T-cell (primary cell): ENCODE results near the gene CARTPT. TPM values are rescaled to one million over a fixed set of nuclear protein-coding genes. Genes with fewer than 3 reads are reported as not detected.

Experiments
- ATAC-seq, 4 experiments: fragments of 200-7000 bp in 3 of 4; fragments of 150-1000 bp in 1 of 4; cut with Tn5 transposase; replicated peaks in 1 of 4; 1 replicate in 3 of 4; 2 replicates in 1 of 4; pipeline ENCODE4 v1.10.0; 2021; ENCODE audit warnings: moderate library complexity in 3 of 4, mild to moderate bottlenecking in 2 of 4, moderate number of reproducible peaks in 1 of 4
- CTCF ChIA-PET, 2 donors: fragments of 300-600 bp; sonication (Branson Sonifier 250); formaldehyde crosslinking; loops; one replicate each; lab custom pipeline; 2022; ENCODE audit warnings: antibody characterized with exemption in 2 of 2; lab: Charles Lee
- POLR2A ChIA-PET, 2 donors: fragments of 300-600 bp; sonication (Branson Sonifier 250); formaldehyde crosslinking; loops; one replicate each; lab custom pipeline; 2022; ENCODE audit warnings: antibody characterized with exemption in 2 of 2; lab: Charles Lee
- DNase-seq, 35 experiments: peaks; one replicate each; pipeline versions ENCODE4 v3.0.0 to v3.0.0-alpha.2; 2013 to 2023
- H3K27ac ChIP-seq: one replicate; pipeline ENCODE4 v1.5.1; 2013; ENCODE audit warnings: low read length
- H3K27me3 ChIP-seq, 2 experiments: replicated peaks in 1 of 2; 1 replicate in 1 of 2; 2 replicates in 1 of 2; pipeline versions ENCODE4 v1.6.1 to v1.7.0; 2013; ENCODE audit warnings: low read length in 1 of 2, mixed read lengths in 1 of 2; ENCODE audit not compliant: control insufficient read depth in 2 of 2, insufficient read depth in 2 of 2; ENCODE audit errors: extremely low read depth in 1 of 2
- H3K36me3 ChIP-seq, 2 donors: 1 replicate in 1 of 2; 2 replicates in 1 of 2; pipeline versions ENCODE4 v1.6.1 to v1.7.0; 2013; ENCODE audit warnings: low read length in 1 of 2; ENCODE audit not compliant: control insufficient read depth in 2 of 2, insufficient read depth in 1 of 2; ENCODE audit errors: extremely low read depth in 1 of 2
- H3K4me1 ChIP-seq, 2 experiments: 1 replicate in 1 of 2; 2 replicates in 1 of 2; pipeline versions ENCODE4 v1.6.1 to v1.7.0; 2013; ENCODE audit warnings: low read length in 2 of 2, mixed read lengths in 1 of 2; ENCODE audit not compliant: insufficient read depth in 2 of 2, control insufficient read depth in 1 of 2; ENCODE audit errors: extremely low read depth in 1 of 2
- H3K4me3 ChIP-seq, 2 donors: 1 replicate in 1 of 2; 2 replicates in 1 of 2; pipeline versions ENCODE4 v1.5.1 to v1.7.0; 2013; ENCODE audit warnings: mild to moderate bottlenecking in 2 of 2, low read length in 1 of 2, moderate library complexity in 1 of 2; ENCODE audit not compliant: control insufficient read depth in 1 of 2; ENCODE audit errors: extremely low read depth in 1 of 2
- H3K9me3 ChIP-seq: 2 replicates; pipeline ENCODE4 v1.7.0; 2013
- H3K27ac Mint-ChIP-seq, 2 donors: one replicate each; pipeline ENCODE4 v1.8.0; 2020 to 2021; ENCODE audit warnings: mild to moderate bottlenecking in 2 of 2, mixed read lengths in 2 of 2
- H3K27me3 Mint-ChIP-seq, 2 donors: one replicate each; pipeline ENCODE4 v1.8.0; 2021 to 2022; ENCODE audit warnings: mixed read lengths in 2 of 2
- H3K36me3 Mint-ChIP-seq: one replicate; pipeline ENCODE4 v1.8.0; 2021; ENCODE audit warnings: mixed read lengths
- H3K4me1 Mint-ChIP-seq, 3 donors: one replicate each; pipeline ENCODE4 v1.8.0; 2020 to 2022; ENCODE audit warnings: mixed read lengths in 3 of 3, mild to moderate bottlenecking in 1 of 3
- H3K4me3 Mint-ChIP-seq, 3 donors: one replicate each; pipeline ENCODE4 v1.8.0; 2020 to 2022; ENCODE audit warnings: mild to moderate bottlenecking in 3 of 3, mixed read lengths in 3 of 3, moderate library complexity in 3 of 3
- H3K9me3 Mint-ChIP-seq, 3 donors: one replicate each; pipeline ENCODE4 v1.8.0; 2020 to 2022; ENCODE audit warnings: mixed read lengths in 3 of 3
- WGBS: methylation state at CpG from one replicate; pipeline ENCODE4 v1.1.5; 2013; ENCODE audit warnings: missing lambda C conversion rate; ENCODE audit not compliant: insufficient coverage; 5-methylcytosine and 5-hydroxymethylcytosine counted together
- total RNA-seq, 35 experiments: library from RNA in 6 of 35; stranded (reverse) in 6 of 35; fragments of 120-200 nt in 1 of 35; gene quantifications; one replicate each; pipeline versions ENCODE4 v1.2.1 to v1.2.4 and lab custom pipeline; 2013 to 2026

The CARTPT gene
- total RNA-seq, 5 donors from 2014 or later (not counting 1 experiment from before 2014, with no cell fraction given): not detected

DNA sequence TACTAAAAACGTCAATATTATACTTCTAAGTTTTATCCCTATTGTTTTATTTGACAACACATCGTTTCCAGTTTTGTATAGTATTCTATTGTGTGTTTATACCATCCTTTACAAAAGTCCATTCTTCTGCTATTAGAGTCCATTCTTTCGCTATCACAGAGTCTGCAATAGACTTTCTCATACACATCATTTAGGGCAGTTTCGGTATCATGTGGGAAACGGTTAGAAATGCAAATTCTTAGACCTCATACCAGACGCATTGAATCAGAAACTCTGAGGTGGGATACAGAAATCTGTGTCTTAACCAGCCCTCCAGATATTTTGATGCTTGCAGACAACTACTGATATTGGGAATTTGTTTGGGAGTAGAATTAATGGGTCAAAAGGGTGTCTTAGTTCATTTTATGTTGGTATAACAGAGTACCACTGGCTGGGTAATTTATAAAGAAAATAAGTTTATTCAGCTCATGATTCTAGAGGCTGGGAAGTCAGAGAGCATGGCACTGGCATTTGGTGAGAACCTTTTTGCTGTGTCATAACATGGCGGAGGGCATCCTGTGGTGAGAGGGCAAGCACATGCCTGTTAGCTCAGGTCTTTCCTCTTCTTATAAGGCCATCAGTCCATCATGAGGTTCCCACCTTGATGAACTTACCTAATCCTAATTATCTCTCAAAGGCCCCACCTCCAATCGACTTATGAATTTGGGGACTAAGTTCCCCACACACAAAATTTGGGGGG, 21.1 kb downstream of the CARTPT start:
- Mint-ChIP-seq H3K27me3 (peaks cover 23 to 24% of the 10 kb centered on the region in 2 donors), H3K9me3 (peaks cover 0 to 11% (median 9%) of the 10 kb centered on the region in 3 donors), H3K36me3 (no peaks in the 10 kb centered on the region), H3K4me1 (no peaks in the 10 kb centered on the region), H3K4me3 (no peak overlapping the region), H3K27ac (no peak overlapping the region)
- Histone ChIP-seq H3K4me1 (no peaks in the 10 kb centered on the region), H3K27ac (no peak overlapping the region), H3K36me3 (no peaks in the 10 kb centered on the region), H3K27me3 (peaks cover 0 to 2% of the 10 kb centered on the region in 2 experiments), H3K9me3 (no peaks in the 10 kb centered on the region), H3K4me3 (no peak overlapping the region)
- no CpG with 5 or more reads among the region's 8 CpGs for WGBS
- CTCF ChIA-PET: no interaction called here
- ATAC-seq: no peak
- no peak for DNase-seq
- POLR2A ChIA-PET: interaction anchor here in 1 of 2 donors (0.6 kb wide), 1 partner anchor 1184 kb away, joined by 3 read pairs; no protein-coding TSS in a partner anchor

DNA sequence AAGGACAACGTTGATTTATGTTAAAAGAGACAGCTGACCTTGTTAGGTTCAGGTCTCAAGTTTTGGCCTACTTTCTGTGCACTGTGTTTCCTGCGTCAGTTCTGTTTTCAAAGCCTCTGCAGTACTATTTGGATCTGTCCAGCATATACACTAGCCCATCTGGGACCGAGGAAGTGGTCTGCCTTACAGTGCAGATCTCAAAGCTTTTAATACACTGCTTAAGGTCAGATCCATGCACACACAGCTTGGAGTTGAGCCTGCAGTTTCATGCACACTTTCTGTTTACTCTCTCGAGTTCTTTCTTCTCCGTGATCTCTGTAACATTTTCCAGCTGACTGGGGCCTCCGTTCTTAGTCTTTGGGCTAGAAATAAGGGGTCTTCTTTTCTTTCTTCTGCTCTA, 24.1 kb downstream of the CARTPT start:
- CTCF ChIA-PET: no interaction called here
- ATAC-seq: no peak
- no peaks in the 10 kb centered on the region for H3K36me3 Mint-ChIP-seq

DNA sequence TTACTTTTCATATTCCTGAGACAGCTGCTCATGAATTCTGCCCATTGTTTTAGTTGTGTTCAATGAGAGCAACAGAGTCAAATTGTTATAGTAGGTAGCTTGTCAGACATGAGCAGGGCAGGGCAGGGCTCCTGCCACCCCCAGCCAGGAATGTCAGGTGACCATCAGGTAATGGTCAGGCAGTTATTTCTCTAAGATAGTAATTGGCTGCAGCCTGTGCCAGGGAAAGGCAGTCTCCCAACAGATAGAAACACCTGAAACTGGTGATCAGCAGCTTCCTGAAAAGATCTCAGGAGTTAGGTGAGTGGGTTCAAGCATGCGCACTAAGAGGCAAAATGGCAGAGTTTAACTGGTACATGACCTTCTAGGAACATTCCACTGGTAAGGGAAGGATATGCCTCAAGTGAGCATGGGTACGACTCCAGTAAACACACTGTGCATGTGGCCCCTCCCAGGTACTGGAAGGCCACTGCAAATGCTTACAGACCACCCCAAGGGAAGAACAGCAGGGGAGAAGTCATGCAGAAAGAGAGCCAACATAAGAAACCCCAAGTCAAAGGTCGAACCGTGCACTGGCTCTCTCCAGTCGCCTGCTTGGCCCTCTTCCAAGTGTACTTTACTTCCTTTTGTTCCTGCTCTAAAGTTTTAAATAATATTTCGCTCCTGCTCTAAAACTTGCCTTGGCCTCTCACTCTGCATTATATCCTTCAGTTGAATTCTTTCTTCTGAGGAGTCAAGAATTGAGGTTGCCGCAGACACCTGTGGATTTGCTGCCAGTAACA, 25.1 kb downstream of the CARTPT start:
- ATAC-seq: no peak
- Mint-ChIP-seq H3K9me3 (peaks cover 0 to 11% (median 9%) of the 10 kb centered on the region in 3 donors), H3K4me3 (no peak overlapping the region), H3K4me1 (no peaks in the 10 kb centered on the region), H3K27me3 (peaks cover 11 to 12% of the 10 kb centered on the region in 2 donors), H3K27ac (no peak overlapping the region), H3K36me3 (no peaks in the 10 kb centered on the region)
- WGBS: 80% methylated on average over 3 of the region's 7 CpGs
- no peak overlapping the region for H3K4me3 ChIP-seq
- no peaks in the 10 kb centered on the region for H3K4me1 ChIP-seq
- H3K36me3 ChIP-seq: no peaks in the 10 kb centered on the region
- no peaks in the 10 kb centered on the region for H3K27me3 ChIP-seq
- POLR2A ChIA-PET: no interaction called here
- CTCF ChIA-PET: no interaction called here
- no peaks in the 10 kb centered on the region for H3K9me3 ChIP-seq
- no peak overlapping the region for H3K27ac ChIP-seq
- no peak for DNase-seq

More for the DNA sequence above, 24.1 kb downstream of the CARTPT start:
- H3K27me3 Mint-ChIP-seq: peaks cover 11 to 12% of the 10 kb centered on the region in 2 donors
- 83% methylated on average over 2 of the region's 6 CpGs for WGBS
- Histone ChIP-seq H3K9me3 (no peaks in the 10 kb centered on the region), H3K4me1 (no peaks in the 10 kb centered on the region), H3K27me3 (no peaks in the 10 kb centered on the region), H3K36me3 (no peaks in the 10 kb centered on the region), H3K27ac (no peak overlapping the region), H3K4me3 (no peak overlapping the region)
- no peak for DNase-seq
- H3K9me3 Mint-ChIP-seq: peaks cover 0 to 11% (median 9%) of the 10 kb centered on the region in 3 donors
- H3K27ac Mint-ChIP-seq: no peak overlapping the region
- H3K4me1 Mint-ChIP-seq: no peaks in the 10 kb centered on the region
- POLR2A ChIA-PET: no interaction called here
- no peak overlapping the region for H3K4me3 Mint-ChIP-seq

DNA sequence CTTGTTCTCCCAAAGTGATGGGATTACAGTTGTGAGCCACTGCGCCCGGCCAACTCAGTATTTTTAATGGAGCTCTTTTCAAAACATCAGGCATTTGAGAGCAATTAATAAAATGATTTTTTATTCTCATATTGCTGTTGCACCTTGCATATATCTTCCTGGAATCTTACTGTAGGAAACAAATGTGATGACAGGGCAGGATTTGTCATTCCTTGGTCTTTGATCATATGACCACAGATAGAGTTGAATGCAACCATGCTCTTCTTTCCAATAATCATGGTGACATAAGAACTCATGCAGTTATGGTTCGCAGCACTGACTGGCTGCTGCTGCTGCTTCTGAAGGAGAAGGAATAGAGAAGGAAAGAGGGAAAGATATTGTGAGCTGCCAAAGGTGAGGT, 28.1 kb downstream of the CARTPT start:
- no CpG with 5 or more reads among the region's 3 CpGs for WGBS
- peaks cover 8 to 9% of the 10 kb centered on the region in 2 donors for H3K27me3 Mint-ChIP-seq
- H3K27me3 ChIP-seq: peaks cover 0 to 5% of the 10 kb centered on the region in 2 experiments
- CTCF ChIA-PET: no interaction called here
- no peaks in the 10 kb centered on the region for H3K36me3 ChIP-seq
- H3K4me1 Mint-ChIP-seq: no peaks in the 10 kb centered on the region
- no peaks in the 10 kb centered on the region for H3K9me3 ChIP-seq
- H3K4me3 Mint-ChIP-seq: no peak overlapping the region
- H3K27ac ChIP-seq: no peak overlapping the region
- no peaks in the 10 kb centered on the region for H3K9me3 Mint-ChIP-seq
- no peak overlapping the region for H3K4me3 ChIP-seq
- H3K36me3 Mint-ChIP-seq: no peaks in the 10 kb centered on the region
- ATAC-seq (no peak), DNase-seq (no peak)
- POLR2A ChIA-PET: no interaction called here
- no peak overlapping the region for H3K27ac Mint-ChIP-seq
- no peaks in the 10 kb centered on the region for H3K4me1 ChIP-seq

DNA sequence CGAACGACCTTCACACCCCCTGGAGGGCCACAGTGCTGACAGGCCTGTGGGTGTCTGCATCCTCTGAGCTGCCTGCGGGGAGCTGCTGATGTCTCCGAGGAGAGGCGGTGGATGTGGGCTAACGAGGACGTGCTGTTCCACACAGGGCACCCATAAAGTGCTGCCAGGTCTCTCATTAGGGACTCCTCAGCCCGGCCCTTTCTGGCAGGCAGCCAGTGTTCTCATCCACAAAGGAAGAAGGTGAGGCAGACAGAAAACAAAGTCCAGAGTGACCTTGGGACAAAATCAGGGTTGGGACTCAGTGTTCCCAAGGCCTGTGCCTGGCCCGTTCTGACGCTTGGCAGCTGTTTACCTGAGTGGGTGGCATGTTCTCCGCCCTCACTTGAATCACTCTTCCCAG, 29.3 kb downstream of the CARTPT start:
- H3K36me3 Mint-ChIP-seq: no peaks in the 10 kb centered on the region
- 83% methylated on average over 7 of the region's 11 CpGs for WGBS
- CTCF ChIA-PET: no interaction called here

DNA sequence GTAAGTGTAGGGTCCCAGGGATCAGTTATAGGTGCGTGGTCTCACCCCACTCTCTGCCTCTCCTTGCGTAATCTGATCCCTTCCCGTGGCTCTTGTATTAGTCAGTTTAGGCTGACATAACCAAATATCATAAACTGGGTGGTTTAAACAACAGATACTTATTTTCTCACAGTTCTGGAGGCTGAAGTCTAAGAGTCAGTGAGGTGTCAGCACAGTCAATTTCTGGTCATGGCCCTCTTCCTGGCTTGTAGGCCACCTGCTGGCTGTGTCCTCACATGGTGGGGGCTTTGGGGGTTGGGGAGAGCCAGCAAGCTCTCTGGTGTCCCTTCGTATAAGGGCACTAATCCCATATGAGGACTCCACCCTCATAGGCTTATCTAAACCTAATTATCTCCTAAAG, 32.3 kb downstream of the CARTPT start:
- no peak for DNase-seq
- H3K9me3 ChIP-seq: no peaks in the 10 kb centered on the region
- Mint-ChIP-seq H3K4me3 (no peak overlapping the region), H3K27me3 (peaks cover 0 to 3% of the 10 kb centered on the region in 2 donors), H3K36me3 (no peaks in the 10 kb centered on the region), H3K27ac (no peak overlapping the region), H3K9me3 (no peaks in the 10 kb centered on the region), H3K4me1 (no peaks in the 10 kb centered on the region)
- no peaks in the 10 kb centered on the region for H3K4me1 ChIP-seq
- ATAC-seq: no peak
- no peaks in the 10 kb centered on the region for H3K36me3 ChIP-seq
- no CpG with 5 or more reads among the region's 4 CpGs for WGBS
- ChIA-PET CTCF (no interaction called here), POLR2A (no interaction called here)
- no peak overlapping the region for H3K4me3 ChIP-seq
- no peak overlapping the region for H3K27ac ChIP-seq
- H3K27me3 ChIP-seq: peaks cover 0 to 5% of the 10 kb centered on the region in 2 experiments

More for the DNA sequence above, 29.3 kb downstream of the CARTPT start:
- Mint-ChIP-seq H3K27me3 (peaks cover 9 to 11% of the 10 kb centered on the region in 2 donors), H3K4me3 (no peak overlapping the region), H3K27ac (no peak overlapping the region), H3K4me1 (no peaks in the 10 kb centered on the region), H3K9me3 (no peaks in the 10 kb centered on the region)
- Histone ChIP-seq H3K4me3 (no peak overlapping the region), H3K36me3 (no peaks in the 10 kb centered on the region), H3K9me3 (no peaks in the 10 kb centered on the region), H3K27ac (no peak overlapping the region), H3K27me3 (peaks cover 0 to 5% of the 10 kb centered on the region in 2 experiments), H3K4me1 (no peaks in the 10 kb centered on the region)
- POLR2A ChIA-PET: no interaction called here
- DNase-seq (no peak), ATAC-seq (no peak)
